Measurements from ENCODE around the gene BRINP3. TPM values are rescaled to one million over a fixed set of nuclear protein-coding genes. Genes with fewer than 3 reads are reported as not detected.

Gene BRINP3
- total RNA-seq, 1 experiment from 2014 or later = not detected

- Histone ChIP-seq H4K8ac (replicated peaks; ENCODE audit: insufficient read length, low read depth, low read length) (no peak overlapping the region), H3K56ac (ENCODE audit: insufficient read length, low read depth, low read length) (no peak overlapping the region), H3K23ac (ENCODE audit: insufficient read length, low read depth, low read length) (no peak overlapping the region), H2BK5ac (ENCODE audit: insufficient read length, low read length) (no peak overlapping the region), H2BK15ac (ENCODE audit: low read depth, low read length) (no peak overlapping the region), H3K4me1 (ENCODE audit: insufficient read depth, low read length) (no peaks in the 10 kb centered on the region), H2AFZ (ENCODE audit: low read length) (no peak overlapping the region), H3T11ph (ENCODE audit: low read length) (no peak overlapping the region), H4K91ac (ENCODE audit: insufficient read length, low read depth, low read length) (no peak overlapping the region), H3K23me2 (ENCODE audit: insufficient read length, low read depth, low read length, poor library complexity, severe bottlenecking) (no peaks in the 10 kb centered on the region), H2AK5ac (ENCODE audit: insufficient read length, low read length) (no peak overlapping the region), H3K18ac (ENCODE audit: insufficient read length, low read depth, low read length) (no peak overlapping the region), H3K27ac (ENCODE audit: insufficient read length, low read depth, low read length) (no peak overlapping the region), H4K5ac (ENCODE audit: insufficient read length, low read depth, low read length) (no peak overlapping the region), H2BK20ac (ENCODE audit: low read depth, low read length, poor library complexity, severe bottlenecking) (no peak overlapping the region), H2BK12ac (ENCODE audit: insufficient read length, low read depth, low read length) (no peak overlapping the region), H3K79me2 (ENCODE audit: insufficient read depth, low read length) (no peaks in the 10 kb centered on the region), H3K4ac (ENCODE audit: low read depth, low read length) (no peak overlapping the region), H3K9ac (ENCODE audit: extremely low read depth, insufficient read length, low read length) (no peak overlapping the region), H3K79me1 (ENCODE audit: insufficient read depth, low read depth, low read length, poor library complexity, severe bottlenecking) (no peaks in the 10 kb centered on the region), H3K4me2 (ENCODE audit: insufficient read depth, insufficient read length, low read length) (no peak overlapping the region), H2BK120ac (ENCODE audit: low read depth, low read length, poor library complexity, severe bottlenecking) (no peak overlapping the region), H3K14ac (ENCODE audit: insufficient read depth, low read length) (no peak overlapping the region), H3K9me3 (ENCODE audit: control insufficient read depth, low read depth, low read length) (no peaks in the 10 kb centered on the region), H4K20me1 (ENCODE audit: control insufficient read depth, insufficient read depth, insufficient read length) (no peaks in the 10 kb centered on the region), H3K27me3 (ENCODE audit: insufficient read depth, low read length) (no peaks in the 10 kb centered on the region)
- TF ChIP-seq, protein P1, sequence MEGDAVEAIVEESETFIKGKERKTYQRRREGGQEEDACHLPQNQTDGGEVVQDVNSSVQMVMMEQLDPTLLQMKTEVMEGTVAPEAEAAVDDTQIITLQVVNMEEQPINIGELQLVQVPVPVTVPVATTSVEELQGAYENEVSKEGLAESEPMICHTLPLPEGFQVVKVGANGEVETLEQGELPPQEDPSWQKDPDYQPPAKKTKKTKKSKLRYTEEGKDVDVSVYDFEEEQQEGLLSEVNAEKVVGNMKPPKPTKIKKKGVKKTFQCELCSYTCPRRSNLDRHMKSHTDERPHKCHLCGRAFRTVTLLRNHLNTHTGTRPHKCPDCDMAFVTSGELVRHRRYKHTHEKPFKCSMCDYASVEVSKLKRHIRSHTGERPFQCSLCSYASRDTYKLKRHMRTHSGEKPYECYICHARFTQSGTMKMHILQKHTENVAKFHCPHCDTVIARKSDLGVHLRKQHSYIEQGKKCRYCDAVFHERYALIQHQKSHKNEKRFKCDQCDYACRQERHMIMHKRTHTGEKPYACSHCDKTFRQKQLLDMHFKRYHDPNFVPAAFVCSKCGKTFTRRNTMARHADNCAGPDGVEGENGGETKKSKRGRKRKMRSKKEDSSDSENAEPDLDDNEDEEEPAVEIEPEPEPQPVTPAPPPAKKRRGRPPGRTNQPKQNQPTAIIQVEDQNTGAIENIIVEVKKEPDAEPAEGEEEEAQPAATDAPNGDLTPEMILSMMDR (conservative IDR thresholded peaks at IDR 0.05) = no peak
- H3K9me3 Mint-ChIP-seq = no peaks in the 10 kb centered on the region
- WGBS (ENCODE audit: extremely low coverage, insufficient read length, low lambda C conversion rate) = 100% methylated on average over 1 of the region's 2 CpGs
- peaks cover 5 to 10% of the 10 kb centered on the region in 2 experiments for H3K4me1 Mint-ChIP-seq
- H3K27ac Mint-ChIP-seq = peak overlapping the region in 1 of 3 experiments; percentile 31; a peak in 1 of 7 replicates
- no peaks in the 10 kb centered on the region for H3K36me3 Mint-ChIP-seq (ENCODE audit: insufficient read depth in 1 of 3, low read depth in 3 of 3)
- DNase-seq = no peak
- H3K27me3 Mint-ChIP-seq (ENCODE audit: low read depth) = no peaks in the 10 kb centered on the region
- H3K4me3 Mint-ChIP-seq = no peak overlapping the region
Observed at GRCh38 chr1:190439447-190439846, 38.2 kb downstream of the BRINP3 start.
